Thymus (tissue), 11 donors: ENCODE measurements around the gene FAH. TPM values are rescaled to one million over a fixed set of nuclear protein-coding genes. Genes with fewer than 3 reads are reported as not detected.

Experiments used
- DNase-seq, 9 donors: peaks; one replicate each; pipeline ENCODE4 v3.0.0-alpha.2; 2013; ENCODE audit warnings: low spot score in 9 of 9, low read depth in 6 of 9, missing footprints in 1 of 9
- H3K27ac ChIP-seq, 2 donors: one replicate each; pipeline ENCODE4 v1.5.1; 2013; ENCODE audit warnings: control low read depth in 1 of 2, low read depth in 1 of 2, low read length in 1 of 2, mild to moderate bottlenecking in 1 of 2, moderate library complexity in 1 of 2
- H3K27me3 ChIP-seq, 2 donors: one replicate each; pipeline ENCODE4 v1.5.1; 2013; ENCODE audit warnings: low read length in 1 of 2; ENCODE audit not compliant: control insufficient read depth in 2 of 2, insufficient read depth in 1 of 2
- H3K36me3 ChIP-seq, 2 donors: one replicate each; pipeline ENCODE4 v1.5.1; 2013; ENCODE audit warnings: low read length in 1 of 2, mild to moderate bottlenecking in 1 of 2, moderate library complexity in 1 of 2; ENCODE audit not compliant: control insufficient read depth in 2 of 2, insufficient read depth in 2 of 2
- H3K4me1 ChIP-seq, 2 donors: one replicate each; pipeline ENCODE4 v1.5.1; 2013; ENCODE audit warnings: low read length in 2 of 2; ENCODE audit not compliant: control insufficient read depth in 2 of 2, insufficient read depth in 2 of 2
- H3K4me3 ChIP-seq, 2 donors: one replicate each; pipeline ENCODE4 v1.5.1; 2013; ENCODE audit warnings: low read length in 2 of 2, control low read depth in 1 of 2, mild to moderate bottlenecking in 1 of 2
- H3K9me3 ChIP-seq, 2 donors: one replicate each; pipeline ENCODE4 v1.5.1; 2013; ENCODE audit warnings: low read length in 1 of 2, mild to moderate bottlenecking in 1 of 2; ENCODE audit not compliant: control insufficient read depth in 2 of 2, insufficient read depth in 1 of 2
- WGBS: extraction: QIAGEN DNeasy Blood & Tissue Kit; methylation state at CpG from one replicate; pipeline ENCODE4 v1.1.7; 2013; 5-methylcytosine and 5-hydroxymethylcytosine counted together
- polyA plus RNA-seq: library from polyadenylated mRNA; stranded (reverse); fragments of 200-250 nt; gene quantifications from one replicate; pipeline ENCODE4 v1.2.3, GENCODE V29; 2013
- total RNA-seq: library from RNA; stranded (reverse); fragments of 120-200 nt; gene quantifications from one replicate; pipeline ENCODE4 v1.2.4, GENCODE V29; 2013
- donor health status: healthy.

The FAH gene
- total and polyA plus RNA-seq, 2 donors = 11.5 to 18.3 TPM

GRCh38 chr15:80162059-80162554, 9.3 kb downstream of the FAH start:
- H3K27me3 ChIP-seq = no peaks in the 10 kb centered on the region
- H3K4me3 ChIP-seq = no peak overlapping the region
- H3K27ac ChIP-seq = no peak overlapping the region
- 97% methylated on average over 6 of the region's 6 CpGs for WGBS
- peaks cover 3 to 11% of the 10 kb centered on the region in 2 donors for H3K4me1 ChIP-seq
- DNase-seq = no peak
- H3K36me3 ChIP-seq = no peaks in the 10 kb centered on the region
- H3K9me3 ChIP-seq = no peaks in the 10 kb centered on the region

DNA sequence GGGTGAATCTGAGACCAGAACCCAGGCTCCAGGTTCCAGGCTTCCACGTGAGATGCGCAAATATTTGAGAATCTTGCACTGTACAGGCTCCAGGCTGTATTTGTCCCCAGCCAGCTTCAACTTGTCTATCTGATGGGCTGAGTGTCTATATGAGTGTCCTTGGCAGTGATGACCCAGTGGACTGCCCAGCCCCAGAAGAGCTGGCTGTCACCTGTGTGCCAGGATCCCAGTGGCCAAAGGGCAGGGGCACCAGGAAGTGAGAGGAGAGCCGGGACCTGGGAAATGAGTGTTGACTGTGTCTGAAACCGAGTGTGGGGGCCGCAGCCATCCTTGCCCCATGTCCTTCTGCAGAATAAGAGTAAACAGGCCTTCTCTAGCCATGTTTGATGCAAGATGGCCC, 10.4 kb downstream of the FAH start:
- Histone ChIP-seq H3K4me1 (peaks cover 3 to 11% of the 10 kb centered on the region in 2 donors), H3K36me3 (no peaks in the 10 kb centered on the region), H3K4me3 (no peak overlapping the region), H3K27ac (no peak overlapping the region), H3K27me3 (no peaks in the 10 kb centered on the region), H3K9me3 (no peaks in the 10 kb centered on the region)
- DNase-seq = no peak
- 99% methylated on average over 5 of the region's 5 CpGs for WGBS

DNA sequence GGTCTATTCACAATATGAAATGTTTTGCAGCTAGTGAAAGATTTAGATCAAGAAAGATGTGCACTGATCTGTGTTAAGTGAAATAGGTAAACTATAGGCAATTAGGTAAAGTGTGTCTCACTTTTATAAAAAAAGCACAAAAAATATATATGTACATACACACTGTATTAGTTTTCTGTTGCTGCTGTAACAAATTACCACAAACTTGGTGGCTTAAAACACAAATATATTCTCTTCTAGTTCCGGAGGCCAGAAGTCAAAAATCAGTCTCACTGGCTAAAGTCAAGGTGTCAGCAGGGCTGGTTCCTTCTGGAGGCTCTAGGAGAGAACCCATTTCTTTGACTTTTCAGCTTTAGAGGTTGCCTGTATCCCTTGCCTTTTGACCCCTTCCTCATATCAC, 11.1 kb downstream of the FAH start:
- Histone ChIP-seq H3K4me1 (peaks cover 3 to 11% of the 10 kb centered on the region in 2 donors), H3K27ac (no peak overlapping the region), H3K36me3 (no peaks in the 10 kb centered on the region), H3K27me3 (no peaks in the 10 kb centered on the region), H3K9me3 (no peaks in the 10 kb centered on the region), H3K4me3 (no peak overlapping the region)
- 97% methylated on average over 1 of the region's 1 CpG for WGBS
- no peak for DNase-seq

- no peaks in the 10 kb centered on the region for H3K36me3 ChIP-seq
- H3K27me3 ChIP-seq = no peaks in the 10 kb centered on the region
- WGBS = 98% methylated on average over 8 of the region's 8 CpGs
- H3K27ac ChIP-seq = no peak overlapping the region
- no peaks in the 10 kb centered on the region for H3K9me3 ChIP-seq
- no peaks in the 10 kb centered on the region for H3K4me1 ChIP-seq
- no peak overlapping the region for H3K4me3 ChIP-seq
- no peak for DNase-seq
Observed at GRCh38 chr15:80167936-80168335, 15.1 kb downstream of the FAH start.

- no peaks in the 10 kb centered on the region for H3K36me3 ChIP-seq
- no peaks in the 10 kb centered on the region for H3K27me3 ChIP-seq
- no peak overlapping the region for H3K27ac ChIP-seq
- DNase-seq = no peak
- WGBS = 88% methylated on average over 5 of the region's 5 CpGs
- H3K9me3 ChIP-seq = no peaks in the 10 kb centered on the region
- no peaks in the 10 kb centered on the region for H3K4me1 ChIP-seq
- no peak overlapping the region for H3K4me3 ChIP-seq
Observed at GRCh38 chr15:80168421-80168820, 15.6 kb downstream of the FAH start.

- Histone ChIP-seq H3K9me3 (no peaks in the 10 kb centered on the region), H3K27ac (no peak overlapping the region), H3K4me1 (no peaks in the 10 kb centered on the region), H3K4me3 (no peak overlapping the region), H3K27me3 (no peaks in the 10 kb centered on the region), H3K36me3 (peaks cover 0 to 4% of the 10 kb centered on the region in 2 donors)
- DNase-seq = no peak
- WGBS = 98% methylated on average over 12 of the region's 12 CpGs
Observed at GRCh38 chr15:80169768-80170357, 17.1 kb downstream of the FAH start.

DNA sequence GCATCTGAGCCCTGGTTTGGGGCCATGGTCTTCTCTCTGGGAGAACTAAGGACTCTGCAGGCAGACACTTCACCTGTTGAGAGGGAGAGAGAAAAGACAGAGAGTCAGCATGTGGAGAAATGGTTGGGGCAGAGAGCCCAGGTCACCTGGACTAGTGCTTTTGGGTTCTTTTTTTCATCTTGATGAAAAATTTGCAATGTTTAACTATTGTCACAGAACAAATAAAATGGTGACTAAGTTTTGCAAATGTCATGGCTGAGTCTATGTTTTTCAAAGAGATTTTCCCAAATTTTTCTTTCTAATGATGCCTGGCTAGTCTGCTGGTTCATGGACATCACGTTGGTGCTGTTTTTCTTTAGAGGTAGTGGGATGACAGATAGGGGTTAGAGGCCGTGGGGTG, 17.8 kb downstream of the FAH start:
- Histone ChIP-seq H3K4me3 (no peak overlapping the region), H3K36me3 (peaks cover 0 to 4% of the 10 kb centered on the region in 2 donors), H3K27ac (no peak overlapping the region), H3K4me1 (no peaks in the 10 kb centered on the region), H3K27me3 (no peaks in the 10 kb centered on the region), H3K9me3 (no peaks in the 10 kb centered on the region)
- 97% methylated on average over 2 of the region's 2 CpGs for WGBS
- DNase-seq = no peak

DNA sequence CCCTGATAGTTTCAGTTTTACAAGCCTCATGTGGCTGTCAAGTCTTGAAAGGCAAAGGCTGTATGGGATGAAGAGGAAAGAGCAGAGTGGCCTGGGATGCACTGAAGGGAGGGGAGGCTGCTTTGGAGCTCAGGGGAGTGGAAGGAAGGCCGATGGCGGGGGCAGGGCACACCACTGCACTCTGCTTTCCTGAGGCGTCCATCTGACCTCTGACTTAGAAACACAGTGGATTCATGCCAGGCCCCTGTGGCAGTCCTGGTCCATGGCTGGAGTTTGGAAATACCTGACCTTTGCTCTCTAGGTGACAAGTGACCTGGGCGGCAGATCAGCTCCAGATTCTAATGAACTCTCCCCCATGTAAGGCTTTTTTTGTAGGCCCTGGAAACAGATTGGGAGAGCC, 19.0 kb downstream of the FAH start:
- Histone ChIP-seq H3K4me1 (no peaks in the 10 kb centered on the region), H3K36me3 (peaks cover 0 to 4% of the 10 kb centered on the region in 2 donors), H3K4me3 (no peak overlapping the region), H3K9me3 (no peaks in the 10 kb centered on the region), H3K27me3 (no peaks in the 10 kb centered on the region), H3K27ac (no peak overlapping the region)
- WGBS = over 99% methylated on average over 4 of the region's 4 CpGs
- DNase-seq = no peak

- WGBS = 84% methylated on average over 8 of the region's 8 CpGs
- no peak for DNase-seq
- Histone ChIP-seq H3K9me3 (no peaks in the 10 kb centered on the region), H3K4me1 (no peaks in the 10 kb centered on the region), H3K36me3 (peaks cover 0 to 4% of the 10 kb centered on the region in 2 donors), H3K27ac (no peak overlapping the region), H3K4me3 (no peak overlapping the region), H3K27me3 (no peaks in the 10 kb centered on the region)
Observed at GRCh38 chr15:80172401-80172800, 19.6 kb downstream of the FAH start.
